GM13977 (cell line): Measurements from ENCODE around the gene NHLRC4.

Experiments
- DNase-seq: peaks from one replicate; pipeline ENCODE4 v3.0.0; 2012; ENCODE audit warnings: low spot score
- in situ Hi-C: fragments of 300-500 bp; cut with MboI; formaldehyde crosslinking; loops from one replicate; pipeline ENCODE4 v1.12.0; 2022; ENCODE audit warnings: low sequenced_read_pairs, low pct_unique_long_range_greater_than_20kb, mixed read lengths, inconsistent platforms; ENCODE audit not compliant: unreplicated experiment
- TF ChIP-seq, protein P1 (sequence below): IDR thresholded peaks from 2 replicates; pipeline ENCODE4 v1.5.1; 2012; ENCODE audit warnings: mild to moderate bottlenecking, control low read depth; ENCODE audit not compliant: insufficient read depth; ENCODE audit errors: extremely low read depth, missing control alignments

Gene NHLRC4

DNA sequence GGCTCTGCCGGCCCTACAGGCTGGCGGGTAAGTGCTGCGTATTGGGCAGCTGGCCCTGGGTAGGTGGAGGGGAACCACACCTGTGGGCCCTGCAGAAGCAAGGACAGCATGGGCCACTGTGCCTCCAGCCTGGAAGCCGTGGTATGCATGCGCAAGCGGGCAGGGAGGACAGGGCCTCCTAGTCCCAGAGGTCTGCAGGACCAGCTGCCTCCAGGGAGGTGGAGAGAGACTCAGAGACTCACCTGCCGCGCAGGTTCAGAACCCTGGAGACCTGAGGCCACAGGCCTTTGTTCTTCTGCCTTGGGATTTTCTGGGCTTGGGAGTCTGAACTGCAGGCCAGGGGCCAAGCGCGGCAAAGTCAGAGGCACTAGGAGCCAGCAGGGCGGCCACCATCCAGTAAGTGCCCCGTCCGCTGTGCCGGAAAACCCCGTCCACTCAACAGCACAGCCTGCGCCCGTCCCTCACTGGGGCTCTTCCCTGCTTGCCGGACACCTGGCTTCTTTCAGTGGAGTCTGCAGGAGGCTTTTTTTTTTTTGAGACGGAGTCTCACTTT lies 14.2 kb downstream of the NHLRC4 start:
- TF ChIP-seq, protein P1, sequence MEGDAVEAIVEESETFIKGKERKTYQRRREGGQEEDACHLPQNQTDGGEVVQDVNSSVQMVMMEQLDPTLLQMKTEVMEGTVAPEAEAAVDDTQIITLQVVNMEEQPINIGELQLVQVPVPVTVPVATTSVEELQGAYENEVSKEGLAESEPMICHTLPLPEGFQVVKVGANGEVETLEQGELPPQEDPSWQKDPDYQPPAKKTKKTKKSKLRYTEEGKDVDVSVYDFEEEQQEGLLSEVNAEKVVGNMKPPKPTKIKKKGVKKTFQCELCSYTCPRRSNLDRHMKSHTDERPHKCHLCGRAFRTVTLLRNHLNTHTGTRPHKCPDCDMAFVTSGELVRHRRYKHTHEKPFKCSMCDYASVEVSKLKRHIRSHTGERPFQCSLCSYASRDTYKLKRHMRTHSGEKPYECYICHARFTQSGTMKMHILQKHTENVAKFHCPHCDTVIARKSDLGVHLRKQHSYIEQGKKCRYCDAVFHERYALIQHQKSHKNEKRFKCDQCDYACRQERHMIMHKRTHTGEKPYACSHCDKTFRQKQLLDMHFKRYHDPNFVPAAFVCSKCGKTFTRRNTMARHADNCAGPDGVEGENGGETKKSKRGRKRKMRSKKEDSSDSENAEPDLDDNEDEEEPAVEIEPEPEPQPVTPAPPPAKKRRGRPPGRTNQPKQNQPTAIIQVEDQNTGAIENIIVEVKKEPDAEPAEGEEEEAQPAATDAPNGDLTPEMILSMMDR: no peak
- in situ Hi-C loops: no loop called here
- no peak for DNase-seq

DNA sequence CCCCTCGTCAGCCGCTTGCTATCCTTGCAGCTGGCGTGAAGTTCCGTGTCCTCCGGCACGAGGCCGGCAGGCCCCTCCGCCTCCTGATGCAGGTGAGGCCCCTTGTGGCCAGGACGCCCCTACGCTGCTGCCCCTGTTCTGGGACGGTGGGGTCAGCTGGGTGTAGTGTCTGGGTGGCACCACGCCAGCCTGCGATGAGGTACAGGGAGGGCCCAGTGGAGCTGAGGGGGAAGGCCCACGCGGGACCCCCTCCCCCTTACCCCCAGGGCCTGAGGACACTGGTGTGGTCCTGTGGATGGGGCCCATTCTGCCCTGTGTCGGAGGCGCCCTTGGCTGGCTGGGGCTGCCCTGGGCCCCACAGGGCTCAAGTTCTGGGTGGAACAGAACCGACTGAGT lies 15.4 kb downstream of the NHLRC4 start:
- DNase-seq: no peak
- TF ChIP-seq, protein P1: no peak
- in situ Hi-C loops: no loop called here

DNA sequence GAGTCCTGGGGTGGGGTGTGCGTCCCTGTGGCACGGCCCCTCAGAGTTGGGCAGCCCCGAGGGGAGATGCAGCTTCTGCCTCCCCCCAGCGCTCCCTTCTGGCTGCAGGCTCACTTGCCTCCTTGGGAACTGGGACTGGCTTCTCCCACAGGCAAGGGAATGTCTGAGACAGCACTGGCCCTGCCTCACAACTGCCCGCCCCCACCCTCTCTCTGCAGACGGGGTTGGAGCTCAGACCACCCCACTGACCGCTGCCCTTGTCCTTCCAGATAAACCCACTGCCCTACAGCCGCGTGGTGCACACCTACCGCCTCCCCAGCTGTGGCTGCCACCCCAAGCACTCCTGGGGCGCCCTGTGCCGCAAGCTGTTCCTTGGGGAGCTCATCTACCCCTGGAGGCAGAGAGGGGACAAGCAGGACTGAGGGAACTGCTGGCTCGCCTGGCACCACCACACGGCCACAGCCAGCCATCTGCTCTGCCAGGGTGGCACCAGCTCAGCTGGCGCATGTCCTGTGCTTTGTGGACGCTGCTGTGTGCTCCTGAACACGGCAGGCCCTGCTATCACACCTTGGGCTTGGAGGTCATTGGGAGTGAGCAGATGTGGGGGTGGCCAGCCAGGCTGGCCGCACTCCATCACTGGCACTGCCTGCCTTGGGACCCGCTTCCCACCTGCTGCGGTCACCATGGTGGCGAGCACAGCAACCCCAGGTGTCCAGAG lies 16.0 kb downstream of the NHLRC4 start:
- no peak for DNase-seq

DNA sequence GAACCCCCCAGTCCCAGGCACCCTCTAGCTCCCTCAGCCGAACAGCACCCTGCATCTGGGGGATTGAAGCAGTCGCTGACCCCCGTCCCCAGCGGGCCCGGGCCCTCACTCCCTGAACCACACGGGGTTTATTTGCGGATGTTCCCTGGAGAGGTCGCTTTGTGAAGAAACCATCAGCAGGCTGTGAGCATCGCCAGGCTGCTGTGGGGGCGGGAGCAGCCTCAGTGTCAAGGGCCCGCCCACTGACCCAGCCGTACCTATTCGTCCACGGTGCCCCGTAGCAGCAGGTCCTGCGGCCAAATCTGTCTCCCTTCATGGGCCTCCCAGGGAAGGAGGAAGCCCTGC lies 16.6 kb downstream of the NHLRC4 start:
- TF ChIP-seq, protein P1: no peak
- in situ Hi-C loops: no loop called here
- DNase-seq: no peak

More for the DNA sequence above, 16.0 kb downstream of the NHLRC4 start:
- TF ChIP-seq, protein P1: no peak
- in situ Hi-C loops: no loop called here

DNA sequence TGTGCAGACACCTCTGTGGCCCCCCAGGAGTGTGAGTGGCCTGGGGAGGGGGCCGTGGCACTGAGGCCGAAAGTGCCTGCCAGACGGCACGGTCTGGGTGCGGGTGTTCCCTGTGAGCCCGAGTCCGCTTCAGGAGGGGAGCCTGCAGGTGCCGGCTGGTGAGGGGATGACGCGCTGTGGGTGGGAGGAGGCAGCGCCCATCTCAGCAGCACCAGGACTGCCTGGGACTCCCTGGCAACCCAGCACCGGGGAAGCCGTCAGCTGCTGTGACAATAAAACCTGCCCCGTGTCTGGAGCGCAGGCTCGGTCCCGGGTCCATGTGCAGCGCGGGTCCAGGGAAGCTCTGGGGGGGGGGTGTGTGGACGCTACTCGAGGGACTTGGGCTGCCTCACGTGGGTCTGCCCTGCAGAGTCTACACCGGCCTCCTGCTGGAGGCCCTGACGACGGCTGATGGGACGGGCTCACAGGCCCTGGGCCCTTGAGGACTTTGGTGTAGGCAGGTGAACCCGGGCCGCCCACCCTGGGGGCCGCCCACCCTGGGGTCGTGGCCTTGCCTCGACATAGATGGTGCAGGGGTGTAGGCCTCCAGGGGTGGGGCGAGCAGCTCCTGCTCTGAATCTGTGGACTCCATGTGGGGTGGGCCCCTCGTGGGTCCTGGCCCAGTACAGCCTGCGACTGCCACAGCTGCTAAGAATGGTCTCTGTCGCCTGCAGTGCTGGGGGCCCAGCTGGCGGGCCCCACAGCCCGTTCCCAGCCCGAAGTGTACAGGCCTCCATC lies 17.2 kb downstream of the NHLRC4 start:
- in situ Hi-C loops: no loop called here

DNA sequence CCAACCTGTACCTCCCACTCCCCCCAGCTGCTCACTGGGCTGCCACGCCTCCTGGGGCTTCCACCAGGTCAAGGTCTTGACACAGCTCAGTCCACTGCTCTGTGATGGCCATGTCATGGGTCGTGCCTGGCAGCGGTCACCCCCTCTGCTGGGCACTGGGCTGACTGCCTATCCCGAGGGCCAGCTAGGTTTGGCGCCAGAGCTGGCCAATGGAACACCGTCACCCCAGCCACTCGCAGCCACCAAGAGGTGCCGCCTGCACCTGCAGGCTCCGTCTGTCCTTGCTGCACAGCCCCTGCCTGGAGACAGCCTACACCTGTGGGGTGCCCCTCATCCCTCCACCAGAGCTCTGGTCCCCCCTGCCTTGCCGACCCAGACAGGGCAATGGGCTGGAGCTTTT lies 18.5 kb downstream of the NHLRC4 start:
- TF ChIP-seq, protein P1: no peak
- in situ Hi-C loops: no loop called here
- no peak for DNase-seq

More for the DNA sequence above, 17.2 kb downstream of the NHLRC4 start:
- DNase-seq: no peak
- TF ChIP-seq, protein P1: no peak
